ENCODE measurements around the gene ATPAF2.

- TF ChIP-seq EZH2 (IDR thresholded peaks at IDR 0.05; ENCODE audit: insufficient read depth, poor library complexity, severe bottlenecking) (no peak), EZH2phosphoT487 (IDR thresholded peaks at IDR 0.05; ENCODE audit: insufficient read depth, low read depth) (no peak)
Measured at GRCh38 chr17:18069101-18069500, 30.1 kb upstream of the ATPAF2 start.

All from GM23248 (cell line).